HG03095 (cell line): ENCODE results near the gene TBC1D22B.
"Not testable (repeated sequence)": the region's sequence is repeated elsewhere in the genome, so short reads cannot be mapped to it uniquely, and the experiment has no call there.

Experiments
- ATAC-seq: cut with Tn5 transposase; IDR thresholded peaks from one replicate; pipeline ENCODE4 v1.9.1; 2021; ENCODE audit warnings: moderate library complexity; ENCODE audit not compliant: unreplicated experiment

The TBC1D22B gene

DNA sequence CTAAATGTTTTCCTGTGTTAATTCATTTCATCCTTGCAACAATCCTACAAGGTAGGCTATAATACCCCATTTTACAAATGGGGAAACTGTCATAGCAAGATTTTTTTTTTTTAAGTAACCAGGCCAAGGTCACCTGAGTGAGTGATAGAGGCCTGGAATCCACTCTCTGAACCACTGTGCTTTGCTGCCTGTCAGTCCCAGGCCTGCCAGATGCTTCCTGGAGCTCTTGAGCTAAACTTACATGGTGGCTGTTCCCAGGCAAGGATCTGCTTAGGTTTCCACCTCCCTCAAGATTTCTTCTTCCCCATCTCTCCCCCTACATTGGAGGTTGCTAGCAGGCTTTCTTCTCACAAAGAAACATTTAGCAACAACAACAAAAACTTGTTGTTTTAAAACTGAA is 63.5 kb downstream of the TBC1D22B start:
- ATAC-seq = no peak

GRCh38 chr6:37321516-37322415 is 64.2 kb downstream of the TBC1D22B start:
- no peak for ATAC-seq

- no peak for ATAC-seq
These were observed 66.0 kb downstream of the TBC1D22B start for GRCh38 chr6:37323580-37323979.

- ATAC-seq = no peak
These were observed 66.8 kb downstream of the TBC1D22B start for GRCh38 chr6:37324131-37325033.

DNA sequence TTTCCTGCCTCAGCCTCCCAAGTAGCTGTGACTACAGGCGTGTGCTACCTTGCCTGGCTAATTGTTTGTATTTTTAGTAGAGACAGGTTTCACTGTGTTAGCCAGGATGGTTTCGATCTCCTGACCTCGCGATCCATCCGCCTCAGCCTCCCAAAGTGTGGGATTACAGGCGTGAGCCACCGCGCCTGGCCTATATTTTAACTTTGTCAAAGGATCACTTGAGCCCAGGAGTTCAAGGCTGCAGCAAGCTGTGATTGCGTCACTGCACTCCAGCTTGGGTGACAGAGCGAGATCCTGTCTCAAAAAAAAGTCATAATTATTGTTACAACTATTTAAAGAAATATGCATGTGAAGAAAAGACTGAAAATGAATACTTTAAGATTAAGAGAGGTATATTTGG is 72.8 kb downstream of the TBC1D22B start:
- ATAC-seq = not testable (repeated sequence)

GRCh38 chr6:37331047-37331446 is 73.5 kb downstream of the TBC1D22B start:
- ATAC-seq = no peak

DNA sequence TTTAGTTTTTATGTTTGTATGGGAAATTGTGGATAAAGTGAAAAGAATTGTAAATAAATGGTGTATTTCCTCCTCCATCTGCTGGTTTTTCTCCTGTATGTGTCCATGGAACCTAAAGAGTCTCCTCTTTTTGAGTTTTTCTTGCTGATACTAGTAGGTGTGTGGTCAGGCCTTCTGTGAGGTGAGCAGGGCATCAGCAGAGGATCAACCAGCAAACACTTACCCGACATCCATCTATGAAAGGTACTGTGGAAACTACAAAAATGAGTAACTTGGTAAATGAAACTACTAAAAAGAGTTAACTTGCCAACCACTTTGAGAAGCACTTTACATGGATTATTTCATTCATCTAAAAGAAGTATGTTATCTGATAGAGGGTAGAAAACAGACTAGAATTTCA is 75.3 kb downstream of the TBC1D22B start:
- ATAC-seq = no peak

- no peak for ATAC-seq
These were observed 76.5 kb downstream of the TBC1D22B start for GRCh38 chr6:37334047-37334446.

DNA sequence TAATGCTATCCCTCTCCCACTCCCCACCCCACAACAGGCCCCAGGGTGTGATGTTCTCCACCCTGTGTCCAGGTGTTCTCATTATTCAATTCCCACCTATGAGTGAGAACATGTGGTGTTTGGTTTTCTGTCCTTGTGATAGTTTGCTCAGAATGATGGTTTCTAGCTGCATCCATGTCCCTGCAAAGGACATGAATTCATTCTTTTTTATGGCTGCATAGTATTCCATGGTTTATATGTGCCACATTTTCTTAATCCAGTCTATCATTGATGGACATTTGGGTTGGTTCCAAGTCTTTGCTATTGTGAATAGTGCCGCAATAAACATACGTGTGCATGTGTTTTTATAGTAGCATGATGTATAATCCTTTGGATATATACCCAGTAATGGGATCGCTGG is 80.7 kb downstream of the TBC1D22B start:
- ATAC-seq = not testable (repeated sequence)

GRCh38 chr6:37338745-37339255 is 81.2 kb downstream of the TBC1D22B start:
- ATAC-seq = no peak

GRCh38 chr6:37339741-37340638 is 82.4 kb downstream of the TBC1D22B start:
- ATAC-seq = no peak

GRCh38 chr6:37340639-37340943 is 83.0 kb downstream of the TBC1D22B start:
- ATAC-seq = no peak

DNA sequence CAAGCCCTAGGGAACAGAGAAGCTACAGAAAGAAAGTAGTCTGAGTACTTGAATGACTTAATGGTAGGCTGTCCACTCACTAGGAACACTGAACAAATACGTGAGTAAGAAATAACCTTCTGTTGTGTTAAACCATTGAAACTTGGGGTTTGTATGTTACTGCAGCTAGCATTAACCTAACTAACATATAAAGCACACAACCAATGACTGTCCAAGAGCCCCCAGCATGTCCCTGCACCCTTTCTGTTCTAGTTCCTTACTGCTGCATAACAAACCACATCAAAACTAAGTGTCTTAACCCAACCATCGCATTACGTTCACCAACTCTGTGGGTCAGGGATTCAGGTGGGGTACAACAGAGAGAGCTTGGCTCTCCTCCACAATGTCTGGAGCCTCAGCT is 85.7 kb downstream of the TBC1D22B start:
- no peak for ATAC-seq

GRCh38 chr6:37344308-37344707 is 86.7 kb downstream of the TBC1D22B start:
- no peak for ATAC-seq

DNA sequence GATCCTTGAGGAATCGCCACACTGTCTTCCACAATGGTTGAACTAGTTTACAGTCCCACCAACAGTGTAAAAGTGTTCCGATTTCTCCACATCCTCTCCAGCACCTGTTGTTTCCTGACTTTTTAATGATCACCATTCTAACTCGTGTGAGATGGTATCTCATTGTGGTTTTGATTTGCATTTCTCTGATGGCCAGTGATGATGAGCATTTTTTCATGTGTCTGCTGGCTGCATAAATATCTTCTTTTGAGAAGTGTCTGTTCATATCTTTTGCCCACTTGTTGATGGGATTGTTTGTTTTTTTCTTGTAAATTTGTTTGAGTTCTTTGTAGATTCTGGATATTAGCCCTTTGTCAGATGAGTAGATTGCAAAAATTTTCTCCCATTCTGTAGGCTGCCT is 88.2 kb downstream of the TBC1D22B start:
- not testable (repeated sequence) for ATAC-seq

- no peak for ATAC-seq
These were observed 89.6 kb downstream of the TBC1D22B start for GRCh38 chr6:37347177-37347576.

DNA sequence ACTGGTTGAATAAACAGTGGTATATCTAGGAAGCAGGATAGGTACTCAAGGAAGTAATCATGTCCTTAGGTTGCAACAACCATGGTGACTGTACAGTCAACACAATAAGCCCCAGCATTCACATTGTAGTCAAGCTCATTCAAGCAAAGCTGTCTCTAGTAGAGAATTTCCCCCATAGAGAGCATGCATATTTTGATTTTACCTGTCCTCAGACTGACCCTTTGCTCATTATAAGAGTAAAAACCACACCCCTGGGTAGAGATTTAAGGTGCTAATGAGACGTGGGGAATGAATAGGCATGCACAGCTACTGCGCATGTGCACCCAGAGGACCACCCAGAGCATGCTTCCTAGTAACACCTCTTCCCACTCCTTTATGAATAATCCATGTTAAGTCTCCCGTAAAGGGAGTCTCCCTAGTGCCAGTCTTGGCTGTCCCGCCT is 90.1 kb downstream of the TBC1D22B start:
- no peak for ATAC-seq

DNA sequence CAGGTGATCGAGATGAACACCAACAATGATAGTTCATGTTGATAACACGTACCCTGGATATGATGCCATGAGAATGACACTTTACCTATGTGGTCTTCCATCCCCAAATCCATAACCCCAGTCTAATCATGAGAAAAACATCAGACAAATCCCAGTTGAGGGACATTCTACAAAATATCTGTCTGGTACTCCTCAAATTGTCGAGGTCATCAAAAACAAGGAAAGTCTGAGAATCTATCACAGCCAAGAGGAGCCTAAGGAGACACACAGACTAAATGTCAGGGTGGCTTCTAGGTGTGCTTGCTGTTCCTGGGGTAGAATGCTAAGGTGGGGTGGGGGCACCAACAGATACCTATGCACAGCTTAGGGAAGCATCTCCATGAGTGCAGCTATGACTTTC is 93.5 kb downstream of the TBC1D22B start:
- no peak for ATAC-seq

DNA sequence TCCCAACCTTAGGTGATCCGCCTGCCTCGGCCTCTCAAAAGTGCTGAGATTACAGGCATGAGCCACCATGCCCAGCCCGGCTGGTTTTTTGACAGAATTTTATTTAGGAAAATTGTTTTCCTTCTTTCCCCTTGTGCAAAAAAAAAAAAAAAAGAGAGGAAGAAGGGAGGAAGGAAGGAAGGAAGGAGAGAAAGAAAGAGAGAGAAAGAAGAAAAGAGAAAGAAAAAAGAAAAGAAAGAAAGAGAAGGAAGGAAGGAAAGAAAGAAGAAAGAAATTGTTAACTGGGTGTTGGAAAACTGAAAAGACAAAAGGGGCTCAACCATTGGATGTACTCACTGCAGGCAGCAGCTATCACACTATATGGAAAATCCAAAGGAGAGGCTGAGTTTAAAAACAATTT is 94.8 kb downstream of the TBC1D22B start:
- no peak for ATAC-seq

DNA sequence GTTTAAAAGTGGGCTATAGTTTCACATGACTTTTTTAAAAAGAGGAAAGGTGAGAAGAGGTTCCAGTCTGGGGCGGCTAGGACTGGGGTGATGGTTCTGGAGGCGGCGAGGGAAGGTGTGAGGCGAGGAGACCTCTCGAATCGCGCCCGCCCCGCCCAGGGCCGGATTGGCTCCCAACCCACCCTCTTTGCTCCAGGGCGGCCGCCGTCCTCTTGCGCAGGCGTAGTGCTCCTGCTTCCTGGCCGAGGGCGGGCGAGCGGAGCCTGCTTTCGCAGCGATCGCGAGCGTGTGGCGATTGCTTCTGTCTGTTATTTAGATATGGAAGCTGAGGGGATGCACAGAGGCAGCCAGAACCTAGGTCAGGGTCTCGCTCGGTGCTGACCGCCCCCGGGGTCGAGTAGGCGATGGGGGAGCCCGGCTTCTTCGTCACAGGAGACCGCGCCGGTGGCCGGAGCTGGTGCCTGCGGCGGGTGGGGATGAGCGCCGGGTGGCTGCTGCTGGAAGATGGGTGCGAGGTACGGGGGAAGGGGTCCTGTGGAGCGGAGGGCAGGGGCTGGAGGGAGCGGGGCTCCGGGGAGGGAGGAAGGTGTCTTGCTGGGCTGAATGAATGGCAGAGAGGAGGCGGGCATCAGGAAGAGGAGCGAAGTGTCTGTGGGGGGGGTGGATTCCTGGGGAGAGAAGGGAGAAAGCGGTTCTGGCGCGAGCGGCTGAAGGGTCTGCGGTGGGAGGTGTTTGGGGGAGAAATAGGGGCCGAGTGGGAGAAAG is 96.4 kb downstream of the TBC1D22B start, which contains the start of gene RNF8:
RNF8 (plus strand) TSS at position 223 of the 765 bp plus-strand sequence; CDS start at position 405, 182 bp downstream.
- ATAC-seq = peak; percentile 89
